Inflammatory macrophage (primary cell): ENCODE measurements around the gene SPATA32.
"Not testable (repeated sequence)": the region's sequence is repeated elsewhere in the genome, so short reads cannot be mapped to it uniquely, and the experiment has no call there.

ENCODE experiments used
- DNase-seq, 2 donors: peaks; one replicate each; pipeline ENCODE4 v3.0.0-alpha.2; 2020 to 2022

Gene SPATA32

DNA sequence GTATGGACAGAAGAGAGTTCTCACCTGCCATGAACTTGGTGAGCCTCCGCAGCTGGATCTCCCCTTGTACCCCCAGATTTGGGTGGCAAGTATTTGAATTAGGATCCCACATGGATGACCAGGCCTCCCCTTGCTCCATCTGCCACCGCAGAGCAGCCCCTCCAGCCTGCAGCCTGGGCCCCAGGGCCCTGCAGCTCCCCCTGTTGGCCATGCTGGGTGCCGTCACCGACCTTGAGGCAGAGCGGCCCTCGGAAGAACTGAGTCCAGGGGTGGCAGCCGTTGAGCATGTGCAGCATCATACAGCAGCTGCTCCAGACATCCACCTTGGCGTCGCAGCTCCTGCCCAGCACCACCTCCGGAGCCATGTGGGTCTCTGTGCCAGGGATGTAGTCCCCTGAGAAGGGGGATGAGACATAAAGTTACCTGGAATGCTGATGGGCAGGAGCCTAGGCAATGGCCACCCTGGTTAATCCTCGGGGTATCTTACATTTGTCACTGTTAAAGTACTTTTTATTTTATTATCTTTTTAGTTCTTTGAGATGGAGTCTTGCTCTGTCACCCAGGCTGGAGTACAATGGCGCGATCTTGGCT, 9.0 kb upstream of the SPATA32 start:
- peak in 1 of 2 donors; percentile 30 for DNase-seq

DNA sequence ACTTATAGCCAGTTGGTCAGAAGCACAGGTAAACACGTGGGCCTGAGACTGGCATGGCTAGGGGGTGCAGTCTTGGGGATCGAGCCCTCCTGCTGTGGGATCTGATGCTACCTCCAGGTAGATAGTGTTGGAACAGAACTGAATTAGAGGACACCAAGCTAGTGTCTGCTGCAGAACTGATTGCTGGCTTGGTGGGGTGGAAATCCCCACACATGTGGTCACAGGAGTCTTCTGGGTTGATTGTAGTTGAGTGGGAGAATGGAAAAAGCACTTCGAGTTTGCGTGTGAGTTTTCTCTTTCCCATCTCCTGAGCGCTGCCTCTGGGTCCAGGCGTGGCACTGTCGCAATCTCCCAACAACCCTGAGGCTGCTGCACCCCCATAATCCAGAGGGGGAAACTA, 8.0 kb upstream of the SPATA32 start:
- no peak for DNase-seq

DNA sequence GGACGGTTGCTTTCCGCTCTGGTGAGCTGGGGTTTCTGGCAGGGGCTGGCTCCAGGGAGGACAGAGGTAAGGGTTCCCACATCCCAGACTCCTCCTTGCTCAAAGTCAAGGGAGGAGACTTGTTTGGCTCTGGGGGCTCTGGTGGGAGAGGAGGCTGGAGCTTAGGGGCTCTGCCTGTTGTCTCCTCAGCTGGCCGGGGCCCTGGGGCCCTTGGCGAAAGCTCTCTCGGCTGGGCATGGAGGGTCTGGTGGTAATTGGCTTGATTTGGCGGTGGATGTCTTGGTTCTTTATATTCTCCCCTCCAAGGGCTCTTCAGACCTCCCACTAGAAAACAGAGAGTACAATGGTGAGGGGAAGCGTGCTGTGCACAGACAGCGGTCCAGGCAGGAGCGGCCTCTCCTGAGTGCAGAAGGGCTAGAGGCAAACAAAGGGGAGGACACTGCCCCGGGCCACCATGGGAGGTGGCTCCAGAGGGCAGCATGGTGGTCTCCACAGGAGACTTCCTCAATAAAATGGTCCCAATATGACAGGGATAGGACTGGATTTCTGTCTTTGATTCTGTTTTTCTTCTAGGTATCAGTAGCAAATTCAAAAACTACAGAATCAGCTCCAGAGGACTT, 5.7 kb upstream of the SPATA32 start:
- DNase-seq, result no peak

DNA sequence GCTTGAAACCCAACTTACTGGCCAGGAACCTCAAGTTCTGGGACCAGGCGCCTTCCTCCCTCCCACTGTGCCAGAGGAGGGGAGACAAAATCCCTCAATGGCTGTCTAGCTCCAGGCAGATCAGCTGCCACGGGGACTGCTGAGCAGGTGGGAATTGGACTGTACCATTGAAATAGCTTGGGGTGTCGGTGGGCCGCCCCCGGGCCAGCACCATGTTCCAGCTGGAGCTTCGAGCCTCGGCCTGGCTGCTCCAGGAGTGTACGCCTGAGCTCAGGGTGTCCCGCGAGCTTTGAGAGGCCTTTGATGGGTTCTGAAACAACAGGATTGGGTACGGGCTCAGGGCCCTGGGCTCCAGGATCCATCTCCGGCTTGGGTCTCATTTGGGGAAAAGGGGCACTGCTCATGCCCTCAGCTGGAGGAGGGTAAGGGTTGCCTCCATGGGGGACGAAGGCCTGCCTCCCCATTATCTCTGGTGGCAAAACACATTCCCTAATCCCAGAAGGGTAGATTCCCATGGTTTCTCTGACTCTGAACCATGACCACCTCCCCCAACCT, 4.6 kb upstream of the SPATA32 start:
- no peak for DNase-seq

DNA sequence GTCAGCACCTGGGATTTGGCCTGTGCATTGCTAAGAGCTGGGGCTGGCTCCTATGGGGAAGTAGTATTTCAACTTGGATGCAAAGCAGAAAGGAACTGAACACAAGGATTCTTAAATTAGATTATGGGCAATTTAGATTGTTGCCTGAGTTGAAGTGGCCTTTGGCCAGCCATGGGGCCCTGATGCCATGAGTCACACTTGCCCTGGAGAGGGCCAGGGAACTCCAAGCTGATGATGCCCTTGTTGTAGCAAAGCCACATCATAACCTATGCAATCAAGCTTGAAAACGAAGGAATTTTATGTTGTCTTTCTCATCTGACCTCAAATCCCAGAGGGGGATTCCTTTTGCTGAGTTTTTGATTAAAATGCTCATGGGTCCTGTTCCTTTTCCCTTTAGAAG, 3.9 kb upstream of the SPATA32 start:
- DNase-seq, result peak in 1 of 2 donors; percentile 32

DNA sequence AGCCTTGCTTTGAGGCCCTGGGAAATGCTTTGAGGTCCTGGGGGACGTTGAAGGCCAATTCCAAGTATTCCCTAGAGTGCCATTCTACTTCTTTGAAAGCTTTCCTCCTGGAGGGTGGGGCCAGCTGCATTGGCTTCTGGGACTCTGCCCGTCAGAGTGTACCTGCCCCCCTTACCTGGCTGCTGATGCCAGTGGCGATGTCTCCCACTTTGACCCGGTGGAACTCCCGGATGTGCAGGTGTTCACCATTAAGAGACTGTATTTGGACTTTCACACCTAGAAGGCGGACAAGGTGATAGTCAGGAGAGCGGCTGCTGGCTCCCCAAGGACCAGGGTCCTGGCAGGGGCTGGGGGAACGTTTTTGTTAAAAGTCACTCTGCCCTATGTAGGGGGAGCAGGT, 3.1 kb upstream of the SPATA32 start:
- no peak for DNase-seq

DNA sequence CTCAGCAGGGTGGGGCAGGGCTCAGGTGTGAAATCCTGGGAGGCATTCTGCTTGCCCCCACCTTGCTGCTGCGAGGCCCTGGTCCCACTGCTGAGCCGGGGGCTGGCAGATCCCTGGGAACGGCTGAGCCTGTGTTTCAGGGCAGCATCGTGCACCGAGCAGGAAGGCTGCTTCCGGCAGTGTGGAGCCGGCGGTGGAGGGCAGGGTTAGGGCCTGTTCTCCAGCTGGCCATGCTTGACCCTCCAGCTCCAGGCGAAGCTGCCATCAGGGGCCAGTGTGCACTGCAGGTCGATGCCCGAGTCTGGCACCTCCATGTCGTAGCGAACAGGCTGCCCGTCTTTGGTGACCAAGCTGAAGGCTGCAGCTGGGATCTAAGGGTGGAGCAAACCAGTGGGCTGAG, 2.5 kb upstream of the SPATA32 start:
- no peak for DNase-seq

DNA sequence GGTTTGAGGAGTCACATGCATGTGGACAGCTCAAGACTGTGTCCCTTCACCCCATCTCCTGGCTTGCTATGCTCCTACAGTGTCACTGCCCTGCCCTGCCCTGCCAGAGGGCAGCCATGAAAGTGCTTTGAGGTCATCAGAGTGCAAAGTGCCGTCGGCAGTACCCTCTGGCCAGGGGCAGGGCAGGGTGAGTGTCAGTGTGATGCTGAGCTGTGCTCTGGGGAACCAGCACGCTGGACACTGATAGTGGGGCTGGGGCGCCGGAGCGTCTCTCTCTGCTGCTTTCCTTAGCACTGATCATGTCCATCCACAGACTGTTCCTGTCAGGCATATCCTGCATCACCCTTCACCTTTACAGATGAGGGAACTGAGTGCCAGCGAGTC, 1.6 kb upstream of the SPATA32 start:
- DNase-seq, result no peak

DNA sequence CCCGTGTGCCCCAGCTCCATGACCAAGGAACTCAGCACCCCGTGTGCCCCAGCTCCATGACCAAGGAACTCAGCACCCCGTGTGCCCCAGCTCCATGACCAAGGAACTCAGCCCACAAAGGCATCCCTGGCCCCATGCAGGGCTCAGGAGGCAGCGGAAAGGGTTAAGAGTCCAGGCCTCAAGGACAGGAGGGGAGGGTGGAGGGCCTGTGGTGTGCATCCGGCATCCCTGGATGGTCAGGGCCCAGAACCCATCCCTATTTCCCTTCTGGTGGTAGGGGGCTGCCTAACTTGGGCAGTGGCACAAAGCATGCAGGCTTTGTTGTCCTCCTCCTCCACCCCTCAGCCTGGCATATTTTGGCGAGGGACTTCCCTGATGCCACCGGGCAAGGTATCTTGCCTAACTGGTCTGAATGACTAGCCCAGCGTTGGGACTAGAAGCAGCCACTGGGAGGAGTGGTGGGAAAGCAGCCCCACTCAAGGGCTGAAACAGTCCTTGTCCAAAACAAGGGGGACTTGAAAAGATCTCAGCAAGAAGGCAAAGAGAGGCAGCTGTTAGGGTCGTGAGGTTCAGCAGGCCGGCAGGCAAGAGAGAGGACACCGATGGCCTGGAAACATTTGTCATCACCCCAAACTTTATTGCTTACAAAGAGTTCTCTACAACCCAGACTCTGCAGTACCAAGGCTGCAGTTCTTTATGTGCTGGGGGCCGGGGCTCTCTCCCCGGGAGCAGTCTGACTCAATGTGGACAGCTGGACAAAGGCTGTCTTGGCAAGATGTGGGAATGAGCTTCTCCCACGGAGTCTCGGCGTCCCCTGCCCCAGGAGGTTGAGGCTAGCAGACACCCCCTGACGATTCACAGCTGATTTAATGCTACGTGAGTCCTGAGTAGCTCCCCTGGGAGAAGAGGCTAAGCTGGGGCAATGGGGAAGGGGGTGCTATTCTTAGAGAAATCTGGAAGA, 902 bp upstream of the SPATA32 start:
- DNase-seq, result no peak

DNA sequence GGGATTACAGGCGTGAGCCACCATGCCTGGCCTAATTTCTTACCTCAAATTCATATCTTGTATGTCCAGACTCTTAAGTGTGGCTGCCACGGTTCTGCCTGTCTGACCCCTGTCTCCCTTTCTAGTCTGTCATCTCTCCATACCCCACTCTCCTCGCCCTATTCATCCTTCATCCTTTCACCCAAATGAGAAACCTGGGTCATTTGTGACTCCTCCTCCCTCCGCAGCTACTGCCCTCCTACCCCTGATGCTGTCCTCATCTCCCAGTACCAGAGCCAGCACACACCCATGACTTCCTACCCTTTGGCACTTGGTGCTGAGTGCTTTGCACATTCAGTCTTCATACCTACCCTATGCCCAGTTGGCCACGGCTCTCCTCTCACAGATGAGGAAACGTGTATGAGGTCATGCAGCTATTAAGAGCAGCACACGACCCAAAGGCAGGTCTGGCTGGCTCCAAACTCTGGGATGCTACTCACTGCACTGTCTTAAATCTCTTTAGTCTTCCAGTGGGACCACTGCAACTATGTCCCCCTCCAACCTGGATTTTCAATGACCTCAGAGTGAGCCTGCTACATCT, 1.6 kb downstream of the SPATA32 start:
- DNase-seq, result no peak

DNA sequence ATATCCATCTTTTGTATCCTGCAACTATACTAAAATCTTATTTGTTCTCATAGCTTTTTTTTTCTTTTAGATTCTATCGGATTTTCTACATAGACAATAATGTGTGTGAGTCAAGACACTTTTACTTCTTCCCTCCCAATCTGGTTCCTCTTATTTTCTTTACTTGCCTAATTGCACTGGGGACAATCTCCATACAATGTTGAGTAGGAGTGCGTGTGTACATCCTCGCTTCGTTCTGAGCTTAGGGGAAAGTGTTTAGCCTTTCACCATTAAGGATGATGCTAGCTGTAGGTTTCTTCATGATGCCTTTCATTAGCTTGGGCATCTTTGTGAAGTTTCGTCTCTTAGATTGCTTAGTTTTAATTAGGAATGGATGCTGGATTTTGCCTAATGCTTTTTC, 2.9 kb downstream of the SPATA32 start:
- peak; percentile 85 to 86 for DNase-seq

DNA sequence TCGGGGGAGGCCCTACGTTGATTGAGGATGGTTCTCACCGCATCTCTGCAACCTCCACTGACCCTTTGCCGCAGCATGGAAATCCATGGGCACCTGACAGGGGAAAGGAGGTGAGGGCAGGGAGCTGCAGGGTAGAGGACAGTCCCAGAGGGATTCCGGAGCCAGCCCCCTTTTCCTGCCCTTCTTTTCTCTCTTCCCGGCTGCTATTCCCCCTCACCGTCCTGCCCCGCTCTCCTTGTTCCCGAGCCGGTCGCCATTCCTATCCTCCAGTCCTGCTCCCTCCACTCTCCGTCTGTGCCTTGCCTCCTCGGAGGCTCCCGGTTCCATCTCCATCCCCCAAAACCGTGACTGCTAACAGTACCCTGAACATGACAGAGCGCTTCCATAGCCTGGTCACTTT, 4.8 kb downstream of the SPATA32 start:
- DNase-seq, result no peak

DNA sequence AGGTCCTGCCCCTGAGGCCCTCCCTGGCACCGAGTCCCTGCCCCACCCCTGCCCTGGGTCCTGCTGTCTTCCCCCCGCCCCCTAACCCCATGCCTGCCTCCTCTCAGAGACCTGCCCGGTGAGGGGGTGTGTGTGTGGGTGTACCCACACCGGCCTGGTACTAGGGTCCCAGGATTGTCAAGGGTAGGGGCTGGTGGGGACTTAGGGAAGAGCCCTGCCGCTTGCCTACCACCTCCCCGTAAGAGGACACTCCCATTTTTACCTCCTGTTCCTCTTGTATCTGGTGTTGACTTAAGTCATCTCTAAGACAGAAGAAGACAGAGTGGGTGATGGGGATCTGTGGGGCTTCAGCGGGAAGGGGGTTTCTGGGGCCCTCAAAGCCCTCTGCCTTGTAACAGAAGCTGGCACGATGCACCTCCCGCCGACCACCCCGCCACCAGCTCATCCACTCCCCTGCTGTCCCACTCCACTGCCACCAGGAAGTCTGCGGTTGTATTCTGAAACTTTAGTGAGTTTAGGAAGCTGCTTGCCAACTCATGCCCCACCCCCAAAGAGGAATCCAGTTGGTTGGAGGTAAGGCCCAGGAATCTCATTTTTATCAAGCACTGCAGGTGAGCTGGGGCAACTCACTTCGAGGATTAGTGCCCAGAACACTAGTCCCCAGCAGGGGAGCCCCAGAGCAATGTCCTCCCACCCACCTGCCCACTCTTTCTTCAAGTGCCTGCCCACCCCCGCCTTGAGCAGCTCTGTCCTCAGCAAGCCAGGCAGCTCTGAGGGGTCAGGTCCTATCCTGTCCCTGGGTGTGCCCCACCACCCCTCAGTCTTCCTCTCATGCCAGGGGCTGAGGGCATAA, 5.6 kb downstream of the SPATA32 start:
- DNase-seq, result peak; percentile 30 to 35

DNA sequence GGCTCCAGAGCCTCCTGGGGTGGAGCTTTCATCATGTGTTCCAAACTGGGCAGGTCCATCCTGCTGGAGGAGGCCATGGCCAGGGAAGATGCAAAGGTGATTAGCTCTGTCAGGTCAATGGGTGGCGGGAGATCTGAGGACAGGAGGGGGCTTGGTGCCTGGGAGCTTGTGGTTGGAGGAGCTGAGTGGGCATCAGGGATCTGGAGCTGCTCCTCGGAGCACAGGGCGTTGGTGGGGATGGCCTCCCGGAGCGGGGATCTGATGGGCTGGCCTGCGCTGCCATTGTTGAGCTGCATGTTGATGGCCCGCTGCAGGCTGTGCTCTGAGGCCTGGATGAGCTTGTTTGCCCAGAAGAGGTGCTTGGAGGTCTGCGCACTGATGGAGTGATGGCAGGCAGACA, 6.5 kb downstream of the SPATA32 start:
- no peak for DNase-seq

DNA sequence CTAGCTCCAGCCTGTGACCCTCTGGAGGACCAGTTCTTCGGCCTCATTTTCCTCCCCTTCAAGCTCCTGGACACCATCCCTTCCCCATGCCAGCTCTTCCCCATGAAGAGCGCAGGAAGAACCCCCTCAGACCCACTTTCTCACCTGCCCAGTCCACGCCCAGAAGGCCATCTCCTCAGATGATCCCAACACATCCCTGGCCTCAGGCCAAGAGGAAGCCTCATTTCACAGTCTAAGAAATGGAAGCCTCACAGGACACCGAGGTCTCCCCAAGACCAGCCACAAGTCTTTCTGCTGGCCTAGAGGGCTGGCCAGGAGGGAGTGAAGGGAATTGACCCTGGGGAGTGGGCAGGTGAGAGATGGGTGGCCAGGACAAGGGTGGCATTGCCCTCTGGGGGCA, 8.0 kb downstream of the SPATA32 start:
- no peak for DNase-seq

DNA sequence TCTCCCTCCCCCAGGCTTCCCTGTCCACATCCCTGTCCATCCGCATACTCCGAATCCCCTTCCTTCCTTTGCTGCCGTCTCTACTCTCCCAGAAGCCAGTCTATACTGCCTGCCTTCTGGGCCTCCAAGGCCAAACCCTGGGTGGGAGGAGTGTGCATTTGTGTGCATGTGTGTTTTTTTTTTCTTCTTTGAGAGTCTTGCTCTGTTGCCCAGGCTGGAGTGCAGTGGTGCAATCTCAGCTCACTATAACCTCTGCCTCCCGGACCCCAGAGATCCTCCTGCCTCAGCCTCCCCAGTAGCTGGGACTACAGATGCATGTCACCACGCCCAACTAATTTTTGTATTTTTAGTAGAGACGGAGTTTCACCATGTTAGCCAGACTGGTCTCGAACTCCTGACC, 8.7 kb downstream of the SPATA32 start:
- not testable (repeated sequence) for DNase-seq

DNA sequence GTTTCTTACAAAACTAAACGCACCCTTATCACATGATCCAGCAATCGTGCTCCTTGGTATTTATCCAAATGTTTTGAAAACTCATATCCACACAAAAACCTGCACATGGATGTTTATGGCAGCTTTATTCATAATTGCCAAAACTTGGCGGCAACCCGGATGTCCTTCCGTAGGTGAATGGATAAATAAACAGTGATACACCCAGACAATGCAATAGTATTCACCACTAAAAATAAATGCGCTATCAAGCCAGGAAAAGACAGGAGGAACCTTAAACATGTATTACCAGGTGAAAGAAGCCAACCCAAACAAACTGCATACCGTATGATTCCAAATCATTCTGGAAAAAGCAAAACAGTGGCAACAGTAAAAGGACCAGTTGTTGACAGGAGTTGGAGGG, 10.0 kb downstream of the SPATA32 start:
- DNase-seq, result no peak

DNA sequence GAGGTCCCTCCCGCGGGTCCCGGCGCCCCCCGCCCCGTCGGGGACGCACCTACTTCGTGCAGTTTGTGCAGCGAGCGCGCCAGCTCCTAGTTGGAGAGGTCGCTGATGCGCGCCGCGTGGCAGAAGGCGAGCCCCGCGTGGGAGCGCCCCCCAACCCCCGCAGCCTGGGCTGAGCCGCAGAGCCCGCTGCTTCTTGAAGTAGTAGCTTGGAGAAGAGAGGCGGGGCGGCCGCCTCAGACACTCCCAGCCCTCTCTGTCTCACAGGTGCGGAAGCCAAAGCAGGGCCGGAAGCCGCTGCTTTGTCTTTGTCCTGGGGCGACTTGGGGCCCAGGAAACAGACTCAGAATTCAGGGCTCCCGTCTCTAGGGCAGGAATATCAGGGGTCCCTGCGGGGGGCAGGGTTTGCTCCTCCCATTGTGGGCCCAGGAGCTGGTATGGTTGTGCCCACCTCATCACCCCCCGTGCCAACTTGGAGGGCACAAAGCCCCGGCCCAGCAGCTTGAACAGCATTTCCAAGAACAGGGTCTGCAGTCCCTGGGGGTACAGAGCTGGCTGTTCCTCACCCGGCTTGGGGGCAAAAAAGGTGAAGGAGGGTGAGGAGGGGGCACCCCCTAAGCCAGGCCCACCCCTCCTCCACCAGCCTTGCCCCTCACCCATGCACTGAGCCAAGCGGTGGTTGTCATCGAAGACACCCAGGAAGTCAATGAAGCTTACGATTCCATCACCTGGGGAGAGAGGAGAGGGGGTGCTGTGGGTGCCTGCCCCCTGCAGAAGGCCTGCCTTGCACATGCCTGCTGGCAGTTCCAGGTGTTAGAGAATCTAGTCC, 13.5 kb downstream of the SPATA32 start:
- DNase-seq, result peak in 1 of 2 donors; percentile 41

DNA sequence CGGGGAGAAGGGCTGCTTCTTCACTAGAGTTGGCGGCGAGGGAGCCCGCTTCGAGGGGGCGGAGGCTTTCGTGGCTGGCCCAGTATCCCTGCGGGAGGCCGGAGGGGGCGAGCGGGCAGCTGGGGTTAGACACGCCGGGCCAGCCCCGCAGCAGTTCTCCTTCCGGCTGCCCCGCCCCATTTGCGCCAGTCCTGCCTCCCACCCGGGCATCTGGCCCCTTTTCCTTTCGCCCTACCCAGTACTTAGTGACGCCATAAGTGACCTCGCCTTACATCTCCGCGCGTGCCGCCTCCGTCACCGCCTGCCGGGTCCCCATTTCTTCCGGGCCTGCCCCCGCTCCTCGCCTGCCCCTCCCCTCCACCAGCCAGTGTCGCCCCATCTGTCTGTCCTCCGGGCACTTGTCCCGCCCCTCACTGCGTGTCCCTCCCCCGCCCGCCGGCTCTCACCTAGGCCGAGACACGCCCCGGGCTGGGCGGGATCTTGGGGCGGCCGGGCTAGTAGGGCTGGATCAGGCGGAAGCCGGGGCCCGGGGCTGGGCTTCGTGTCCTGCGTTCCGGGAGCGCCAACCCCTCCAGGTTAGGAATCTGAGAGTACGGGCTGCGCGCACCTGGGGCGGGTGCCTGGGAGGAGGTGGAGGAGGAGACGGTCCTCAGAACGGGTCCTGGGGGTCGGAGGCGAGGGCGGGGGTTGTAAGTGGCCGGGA, 14.3 kb downstream of the SPATA32 start:
- DNase-seq, result peak; percentile 67 to 88

DNA sequence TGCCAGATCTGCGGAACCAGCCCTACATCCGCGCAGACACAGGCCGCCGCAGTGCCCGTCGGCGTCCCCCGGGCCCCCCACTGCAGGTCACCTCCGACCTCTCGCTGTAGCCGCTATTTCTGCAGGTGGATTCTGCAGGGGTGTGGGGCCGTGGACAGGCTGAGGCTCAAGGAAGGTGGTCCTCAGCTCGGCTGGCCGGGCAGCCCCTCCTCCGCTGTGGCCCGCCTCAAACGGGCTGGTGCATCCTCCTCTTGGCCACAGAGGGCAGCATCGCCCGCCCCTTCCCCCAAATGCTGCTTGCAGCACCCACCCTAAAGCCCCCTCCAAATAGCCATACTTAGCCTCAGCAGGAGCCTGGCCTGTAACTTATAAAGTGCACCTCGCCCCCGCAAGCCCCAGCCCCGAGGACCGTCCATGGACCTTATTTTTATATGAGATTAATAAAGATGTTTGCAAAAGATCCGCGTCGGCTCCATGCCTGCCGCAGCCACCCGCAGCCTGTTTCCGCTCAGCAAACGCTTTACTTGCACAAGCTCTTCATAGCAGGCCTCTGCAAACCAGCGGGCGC, 14.9 kb downstream of the SPATA32 start:
- no peak for DNase-seq
